Measurements from ENCODE around the gene CUZD1. TPM values are rescaled to one million over a fixed set of nuclear protein-coding genes. Genes with fewer than 3 reads are reported as not detected.

The CUZD1 gene
- total RNA-seq, 1 experiment from 2014 or later: 3.5 TPM

GRCh38 chr10:122782911-122783310 is 62.7 kb downstream of the CUZD1 start:
- Mint-ChIP-seq H3K4me3 (no peak overlapping the region), H3K4me1 (peaks cover 13% of the 10 kb centered on the region)
- POLR2A ChIA-PET: no interaction called here

More at GRCh38 chr10:122782911-122783310, 62.7 kb downstream of the CUZD1 start:
- Mint-ChIP-seq H3K27me3 (ENCODE audit: low read depth) (0 out of 2 replicates have a peak, but pooled peaks cover 2% of the 10 kb centered on the region), H3K27ac (no peak overlapping the region), H3K9me3 (peaks cover 17% of the 10 kb centered on the region), H3K36me3 (no peaks in the 10 kb centered on the region)
- ATAC-seq (no peak), DNase-seq (ENCODE audit: low spot score) (no peak)
- CTCF ChIA-PET: no interaction called here
- TF ChIP-seq ATF1 (CRISPR knock-in tag; IDR thresholded peaks at IDR 0.05): no peak
- TF ChIP-seq MLX (CRISPR knock-in tag; IDR thresholded peaks at IDR 0.05): no peak
- no peak for TF ChIP-seq CTCF (IDR thresholded peaks at IDR 0.05)
- no peak for TF ChIP-seq ZNF396 (CRISPR knock-in tag; IDR thresholded peaks at IDR 0.05; ENCODE audit: borderline replicate concordance)
- TF ChIP-seq CBFB (CRISPR knock-in tag; IDR thresholded peaks at IDR 0.05; ENCODE audit: low read depth): no peak
- no peak for TF ChIP-seq HMGA2 (CRISPR knock-in tag; IDR thresholded peaks at IDR 0.05)
- no peak for TF ChIP-seq NFATC4 (CRISPR knock-in tag; IDR thresholded peaks at IDR 0.05)
- no peak for TF ChIP-seq FOXJ3 (CRISPR knock-in tag; IDR thresholded peaks at IDR 0.05; ENCODE audit: borderline replicate concordance)
- no peak for TF ChIP-seq FOXP1 (CRISPR knock-in tag; IDR thresholded peaks at IDR 0.05; ENCODE audit: borderline replicate concordance)
- no peak for TF ChIP-seq ZNF263 (CRISPR knock-in tag; IDR thresholded peaks at IDR 0.05; ENCODE audit: low read depth)
- TF ChIP-seq MAX (CRISPR knock-in tag; IDR thresholded peaks at IDR 0.05): no peak
- no peak for TF ChIP-seq TEAD4 (CRISPR knock-in tag; IDR thresholded peaks at IDR 0.05)
- TF ChIP-seq E2F1 (CRISPR knock-in tag; IDR thresholded peaks at IDR 0.05): no peak
- TF ChIP-seq ERG (CRISPR knock-in tag; IDR thresholded peaks at IDR 0.05): no peak

Other genes with a start within 250 kb of the CUZD1 start
- gene C10orf120, start 146.0 kb downstream of the CUZD1 start, total RNA-seq (2021): not detected in 3 replicates
- gene FAM24B, start 33.7 kb upstream of the CUZD1 start, total RNA-seq (2021): 3.7 to 5.3 TPM (median 4.7 TPM) in 3 replicates
- gene FAM24A, start 64.8 kb upstream of the CUZD1 start, total RNA-seq (2021): not detected in 3 replicates
- gene C10orf88, start 108.4 kb upstream of the CUZD1 start, total RNA-seq (2021): 6.4 to 7.7 TPM (median 6.5 TPM) in 3 replicates
- gene PSTK, start 134.5 kb upstream of the CUZD1 start, total RNA-seq (2021): 4.0 to 6.2 TPM (median 5.6 TPM) in 3 replicates
- gene IKZF5, start 162.9 kb upstream of the CUZD1 start, total RNA-seq (2021): 6.9 to 13.2 TPM (median 7.9 TPM) in 3 replicates
- 14.5 to 18.4 TPM (median 17.4 TPM) in 3 replicates for gene ACADSB, start 163.1 kb upstream of the CUZD1 start, total RNA-seq (2021)

Data from WTC11 (cell line).